Measurements from ENCODE around the gene PRIMA1.

The PRIMA1 gene

DNA sequence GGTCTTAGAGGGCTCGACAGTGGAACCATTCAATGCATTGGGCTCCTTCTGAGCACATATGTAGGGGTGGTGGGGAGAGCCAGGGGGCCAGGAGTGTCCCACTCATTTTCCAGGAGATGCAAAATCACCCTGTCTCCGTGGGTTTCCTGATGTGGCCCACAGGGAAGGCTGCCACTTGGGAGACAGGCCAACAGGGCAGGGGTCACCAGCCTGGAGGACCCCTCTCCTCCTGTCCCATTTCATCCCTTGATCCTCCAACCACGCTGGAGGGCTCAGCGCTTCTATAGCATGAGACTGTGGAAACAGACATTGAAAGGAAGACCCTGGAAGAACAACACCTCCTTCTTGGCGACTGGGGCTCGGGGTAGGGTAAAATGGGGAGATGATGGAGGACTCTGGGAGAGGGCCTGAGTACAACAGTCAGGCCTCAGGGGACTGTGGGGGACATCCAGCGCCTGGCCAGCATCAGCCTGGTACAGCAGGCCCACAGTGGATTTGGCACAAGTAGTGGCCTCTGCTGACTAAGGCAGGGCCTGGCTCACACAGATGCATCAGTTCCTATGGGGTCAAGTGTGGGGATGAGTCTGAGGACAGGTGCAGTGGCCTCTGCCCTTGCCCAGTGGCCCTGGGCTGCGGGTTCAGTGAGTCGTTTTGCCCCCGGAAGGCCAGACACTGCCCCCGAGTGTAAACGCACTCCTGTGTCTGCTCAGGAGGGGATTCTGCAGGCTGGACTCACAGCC, 68.0 kb downstream of the PRIMA1 start:
- Histone ChIP-seq H3K27ac (ENCODE audit: low read depth, low read length) (no peak overlapping the region), H3K4me2 (ENCODE audit: low read depth, low read length, poor library complexity, severe bottlenecking) (no peak overlapping the region), H3K9me2 (replicated peaks; ENCODE audit: insufficient read depth, low read length) (no peaks in the 10 kb centered on the region), H4K20me1 (ENCODE audit: low read depth, low read length) (no peaks in the 10 kb centered on the region), H3F3A (ENCODE audit: insufficient read depth) (no peaks in the 10 kb centered on the region), H3K36me3 (ENCODE audit: low read length) (no peaks in the 10 kb centered on the region), H2AFZ (ENCODE audit: low read depth, low read length, severe bottlenecking) (no peak overlapping the region), H3K79me2 (ENCODE audit: insufficient read depth, low read length) (no peaks in the 10 kb centered on the region), H3K9me3 (ENCODE audit: insufficient read depth, low read length) (no peaks in the 10 kb centered on the region), H3K4me3 (ENCODE audit: insufficient read depth, low read length, poor library complexity, severe bottlenecking) (no peak overlapping the region), H3K9ac (ENCODE audit: low read length) (no peak overlapping the region), H3K27me3 (ENCODE audit: low read length) (no peaks in the 10 kb centered on the region)
- TF ChIP-seq, protein P1, sequence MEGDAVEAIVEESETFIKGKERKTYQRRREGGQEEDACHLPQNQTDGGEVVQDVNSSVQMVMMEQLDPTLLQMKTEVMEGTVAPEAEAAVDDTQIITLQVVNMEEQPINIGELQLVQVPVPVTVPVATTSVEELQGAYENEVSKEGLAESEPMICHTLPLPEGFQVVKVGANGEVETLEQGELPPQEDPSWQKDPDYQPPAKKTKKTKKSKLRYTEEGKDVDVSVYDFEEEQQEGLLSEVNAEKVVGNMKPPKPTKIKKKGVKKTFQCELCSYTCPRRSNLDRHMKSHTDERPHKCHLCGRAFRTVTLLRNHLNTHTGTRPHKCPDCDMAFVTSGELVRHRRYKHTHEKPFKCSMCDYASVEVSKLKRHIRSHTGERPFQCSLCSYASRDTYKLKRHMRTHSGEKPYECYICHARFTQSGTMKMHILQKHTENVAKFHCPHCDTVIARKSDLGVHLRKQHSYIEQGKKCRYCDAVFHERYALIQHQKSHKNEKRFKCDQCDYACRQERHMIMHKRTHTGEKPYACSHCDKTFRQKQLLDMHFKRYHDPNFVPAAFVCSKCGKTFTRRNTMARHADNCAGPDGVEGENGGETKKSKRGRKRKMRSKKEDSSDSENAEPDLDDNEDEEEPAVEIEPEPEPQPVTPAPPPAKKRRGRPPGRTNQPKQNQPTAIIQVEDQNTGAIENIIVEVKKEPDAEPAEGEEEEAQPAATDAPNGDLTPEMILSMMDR (IDR thresholded peaks at IDR 0.05; ENCODE audit: insufficient read depth, low read length, poor library complexity, severe bottlenecking): no peak
- no peak for TF ChIP-seq EZH2phosphoT487 (conservative IDR thresholded peaks at IDR 0.05; ENCODE audit: low read length)

- no peak overlapping the region for H3K4me2 ChIP-seq (ENCODE audit: low read depth, low read length, poor library complexity, severe bottlenecking)
- no peak overlapping the region for H2AFZ ChIP-seq (ENCODE audit: low read depth, low read length, severe bottlenecking)
These were observed 69.0 kb downstream of the PRIMA1 start for GRCh38 chr14:93719256-93719655.

DNA sequence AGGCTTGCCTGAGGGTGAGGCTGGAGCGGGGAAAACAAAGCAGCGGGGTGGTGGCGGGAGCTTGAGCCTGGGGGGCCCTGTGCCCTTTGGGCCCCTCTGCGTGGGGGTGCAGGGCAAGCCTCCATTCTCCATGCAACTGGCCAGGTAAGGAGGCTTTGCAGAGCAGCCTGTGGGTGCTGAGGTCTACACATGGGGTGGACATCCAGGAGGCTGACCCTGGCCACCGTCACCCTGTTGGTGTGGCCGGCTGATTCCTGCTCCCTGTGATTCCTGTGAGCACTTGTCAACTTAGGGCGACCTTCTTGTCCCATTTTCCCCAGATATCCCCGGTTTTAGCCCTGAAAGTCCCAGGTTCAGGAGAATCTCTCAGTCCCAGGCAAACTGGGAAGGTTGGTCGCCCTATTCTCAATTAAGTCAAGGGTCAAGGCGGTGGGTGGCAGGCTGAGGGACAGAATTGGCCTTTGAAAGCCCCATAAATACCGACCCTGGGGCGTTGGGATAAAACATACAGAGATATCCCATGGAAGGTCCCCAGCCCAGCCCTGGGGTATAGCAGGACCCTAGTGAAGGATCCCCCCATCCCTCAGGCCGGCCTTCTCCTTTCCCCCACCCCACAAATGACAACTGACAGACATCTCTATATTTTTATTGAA, 70.5 kb downstream of the PRIMA1 start:
- Histone ChIP-seq H3K9me2 (replicated peaks; ENCODE audit: insufficient read depth, low read length) (no peaks in the 10 kb centered on the region), H3K9ac (ENCODE audit: low read length) (no peak overlapping the region), H3K4me3 (ENCODE audit: insufficient read depth, low read length, poor library complexity, severe bottlenecking) (no peak overlapping the region), H4K20me1 (ENCODE audit: low read depth, low read length) (no peaks in the 10 kb centered on the region), H3K4me2 (ENCODE audit: low read depth, low read length, poor library complexity, severe bottlenecking) (no peak overlapping the region), H3K9me3 (ENCODE audit: insufficient read depth, low read length) (no peaks in the 10 kb centered on the region), H3K79me2 (ENCODE audit: insufficient read depth, low read length) (no peaks in the 10 kb centered on the region), H2AFZ (ENCODE audit: low read depth, low read length, severe bottlenecking) (no peak overlapping the region), H3F3A (ENCODE audit: insufficient read depth) (no peaks in the 10 kb centered on the region), H3K27ac (ENCODE audit: low read depth, low read length) (no peak overlapping the region), H3K27me3 (ENCODE audit: low read length) (no peaks in the 10 kb centered on the region), H3K36me3 (ENCODE audit: low read length) (no peaks in the 10 kb centered on the region)
- TF ChIP-seq, protein P1 (IDR thresholded peaks at IDR 0.05; ENCODE audit: insufficient read depth, low read length, poor library complexity, severe bottlenecking): no peak
- TF ChIP-seq EZH2phosphoT487 (conservative IDR thresholded peaks at IDR 0.05; ENCODE audit: low read length): no peak

More at GRCh38 chr14:93719256-93719655, 69.0 kb downstream of the PRIMA1 start:
- Histone ChIP-seq H3K79me2 (ENCODE audit: insufficient read depth, low read length) (no peaks in the 10 kb centered on the region), H3K4me3 (ENCODE audit: insufficient read depth, low read length, poor library complexity, severe bottlenecking) (no peak overlapping the region), H3K9me3 (ENCODE audit: insufficient read depth, low read length) (no peaks in the 10 kb centered on the region), H3K27ac (ENCODE audit: low read depth, low read length) (no peak overlapping the region), H3K27me3 (ENCODE audit: low read length) (no peaks in the 10 kb centered on the region), H3K36me3 (ENCODE audit: low read length) (no peaks in the 10 kb centered on the region), H3K9me2 (replicated peaks; ENCODE audit: insufficient read depth, low read length) (no peaks in the 10 kb centered on the region), H3K9ac (ENCODE audit: low read length) (no peak overlapping the region), H3F3A (ENCODE audit: insufficient read depth) (no peaks in the 10 kb centered on the region), H4K20me1 (ENCODE audit: low read depth, low read length) (no peaks in the 10 kb centered on the region)
- no peak for TF ChIP-seq EZH2phosphoT487 (conservative IDR thresholded peaks at IDR 0.05; ENCODE audit: low read length)
- TF ChIP-seq, protein P1 (IDR thresholded peaks at IDR 0.05; ENCODE audit: insufficient read depth, low read length, poor library complexity, severe bottlenecking): no peak
